Esophagus muscularis mucosa (tissue), 4 donors: ENCODE data around the gene TRIM15. TPM values are rescaled to one million over a fixed set of nuclear protein-coding genes. Genes with fewer than 3 reads are reported as not detected.

ENCODE experiments used
- DNase-seq: peaks from one replicate; pipeline ENCODE4 v3.0.0-alpha.2; 2017; ENCODE audit errors: extremely low spot score
- H3K27ac ChIP-seq, 4 donors: fragments of 200-600 bp; sonication (generic); replicated peaks in 1 of 4; 1 replicate in 3 of 4; 2 replicates in 1 of 4; pipeline ENCODE4 v1.5.1; 2016 to 2019; ENCODE audit warnings: mild to moderate bottlenecking in 1 of 4
- H3K27me3 ChIP-seq, 4 donors: fragments of 200-600 bp; sonication (generic); one replicate each; pipeline versions ENCODE4 v1.5.1 to v1.6.0; 2016 to 2019
- H3K36me3 ChIP-seq, 4 donors: fragments of 200-600 bp; sonication (generic); one replicate each; pipeline ENCODE4 v1.5.1; 2016 to 2019
- H3K4me1 ChIP-seq, 4 donors: fragments of 200-600 bp; sonication (generic); one replicate each; pipeline ENCODE4 v1.5.1; 2016 to 2019
- H3K4me3 ChIP-seq, 4 donors: fragments of 200-600 bp; sonication (generic); 1 replicate in 2 of 4; 2 replicates in 2 of 4; pipeline ENCODE4 v1.5.1; 2016 to 2019; ENCODE audit warnings: mild to moderate bottlenecking in 4 of 4, moderate library complexity in 1 of 4
- H3K9me3 ChIP-seq, 4 donors: fragments of 200-600 bp; sonication (generic); 1 replicate in 3 of 4; 2 replicates in 1 of 4; pipeline ENCODE4 v1.5.1; 2016 to 2019
- EP300 ChIP-seq: sonication (generic); formaldehyde crosslinking; IDR thresholded peaks from one replicate; pipeline ENCODE4 v1.6.1; 2017; ENCODE audit warnings: antibody characterized with exemption
- POLR2A ChIP-seq: fragments of 450-650 bp; IDR thresholded peaks from one replicate; pipeline ENCODE4 v1.6.1; 2017; ENCODE audit warnings: antibody characterized with exemption, moderate library complexity, mild to moderate bottlenecking, low read depth
- POLR2AphosphoS5 ChIP-seq, 2 donors: sonication (generic); formaldehyde crosslinking; IDR thresholded peaks; one replicate each; pipeline ENCODE4 v1.6.1; 2017; ENCODE audit warnings: antibody characterized with exemption in 2 of 2
- WGBS: methylation state at CpG from one replicate; pipeline ENCODE4 v1.1.5; 2018; 5-methylcytosine and 5-hydroxymethylcytosine counted together
- intact Hi-C: fragments of 100-400 bp; cut with DNase I; formaldehyde crosslinking; loops from one replicate; pipeline ENCODE4 v1.15.1; 2023
- total RNA-seq, 4 donors: library from RNA; depleted of rRNA; stranded (reverse); fragments of >200 nt; gene quantifications; one replicate each; pipeline versions ENCODE4 v1.1.0 to v1.2.1, GENCODE V29; 2016
- TF ChIP-seq, protein P1 (sequence below), 3 experiments: fragments of 200-600 bp in 2 of 3; fragments of 450-650 bp in 1 of 3; sonication (generic) in 2 of 3; IDR thresholded peaks; one replicate each; pipeline ENCODE4 v1.5.1; 2017 to 2019; ENCODE audit warnings: antibody characterized with exemption in 3 of 3, mild to moderate bottlenecking in 2 of 3, moderate library complexity in 1 of 3

TRIM15 gene
- total RNA-seq, 4 donors from 2014 or later: 0.42 TPM; not detected in 3

DNA sequence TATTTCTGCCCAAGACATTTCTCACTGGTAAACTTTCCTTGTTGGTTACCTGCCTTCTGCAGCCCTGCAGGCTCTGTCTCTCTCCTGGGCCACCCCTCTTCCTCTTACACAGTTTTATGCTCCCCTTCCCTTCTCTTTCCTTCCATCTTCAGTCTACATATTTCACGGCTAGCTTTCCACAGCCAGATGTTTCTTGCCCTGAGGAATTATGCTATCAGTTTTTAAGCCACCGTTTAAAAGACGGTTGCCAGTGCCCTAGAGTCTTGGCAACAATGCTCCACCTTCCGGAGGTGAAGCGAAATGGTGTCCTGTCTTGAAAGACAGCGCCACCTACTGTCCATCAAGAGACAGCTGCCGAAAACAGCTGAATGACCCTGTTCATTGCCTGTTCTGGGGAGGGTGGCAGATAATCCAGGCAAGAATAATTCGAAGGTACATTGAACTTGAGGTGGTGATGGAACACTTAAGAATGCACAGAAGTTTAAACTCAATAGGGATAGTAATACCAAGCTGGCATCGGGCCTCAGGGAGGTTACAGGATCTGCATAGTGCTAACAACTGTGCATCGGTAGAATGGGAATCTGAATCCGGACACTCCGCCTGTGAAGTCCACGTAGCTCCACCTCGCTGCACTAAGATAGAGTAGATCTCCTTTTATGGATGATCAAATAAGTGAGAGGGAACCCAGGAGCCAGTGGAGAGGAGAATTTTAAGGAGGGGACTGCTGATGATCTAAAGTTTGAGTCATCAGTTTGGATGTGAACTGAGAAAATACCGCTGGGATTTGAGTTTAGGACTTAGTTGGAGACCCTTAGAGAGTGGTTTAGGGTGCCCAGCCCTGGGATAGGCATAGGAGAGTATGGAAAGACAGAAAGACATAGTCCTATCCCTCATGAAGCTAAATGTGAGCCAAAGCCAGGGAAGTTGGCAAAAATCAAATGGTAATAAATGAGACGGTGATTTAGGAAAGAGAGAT lies 32.2 kb upstream of the TRIM15 start:
- TF ChIP-seq POLR2AphosphoS5 (IDR thresholded peaks at IDR 0.05) (peak in 1 of 2 donors; percentile 73), EP300 (no peak)
- TF ChIP-seq, protein P1, sequence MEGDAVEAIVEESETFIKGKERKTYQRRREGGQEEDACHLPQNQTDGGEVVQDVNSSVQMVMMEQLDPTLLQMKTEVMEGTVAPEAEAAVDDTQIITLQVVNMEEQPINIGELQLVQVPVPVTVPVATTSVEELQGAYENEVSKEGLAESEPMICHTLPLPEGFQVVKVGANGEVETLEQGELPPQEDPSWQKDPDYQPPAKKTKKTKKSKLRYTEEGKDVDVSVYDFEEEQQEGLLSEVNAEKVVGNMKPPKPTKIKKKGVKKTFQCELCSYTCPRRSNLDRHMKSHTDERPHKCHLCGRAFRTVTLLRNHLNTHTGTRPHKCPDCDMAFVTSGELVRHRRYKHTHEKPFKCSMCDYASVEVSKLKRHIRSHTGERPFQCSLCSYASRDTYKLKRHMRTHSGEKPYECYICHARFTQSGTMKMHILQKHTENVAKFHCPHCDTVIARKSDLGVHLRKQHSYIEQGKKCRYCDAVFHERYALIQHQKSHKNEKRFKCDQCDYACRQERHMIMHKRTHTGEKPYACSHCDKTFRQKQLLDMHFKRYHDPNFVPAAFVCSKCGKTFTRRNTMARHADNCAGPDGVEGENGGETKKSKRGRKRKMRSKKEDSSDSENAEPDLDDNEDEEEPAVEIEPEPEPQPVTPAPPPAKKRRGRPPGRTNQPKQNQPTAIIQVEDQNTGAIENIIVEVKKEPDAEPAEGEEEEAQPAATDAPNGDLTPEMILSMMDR (IDR thresholded peaks at IDR 0.05): peak; percentile 92 to 98 (median 93)
- Histone ChIP-seq H3K4me3 (no peak overlapping the region), H3K9me3 (no peaks in the 10 kb centered on the region), H3K4me1 (peaks cover 3 to 15% (median 13%) of the 10 kb centered on the region in 4 donors), H3K27ac (no peak overlapping the region), H3K27me3 (peaks cover 0 to 90% (median 44%) of the 10 kb centered on the region in 4 donors), H3K36me3 (no peaks in the 10 kb centered on the region)
- peak; percentile 90 for DNase-seq
- WGBS: 30% methylated on average over 16 of the region's 16 CpGs
- intact Hi-C loops: loop anchor here (1.0 kb wide), 1 partner anchor 28 kb away; no protein-coding TSS in a partner anchor

DNA sequence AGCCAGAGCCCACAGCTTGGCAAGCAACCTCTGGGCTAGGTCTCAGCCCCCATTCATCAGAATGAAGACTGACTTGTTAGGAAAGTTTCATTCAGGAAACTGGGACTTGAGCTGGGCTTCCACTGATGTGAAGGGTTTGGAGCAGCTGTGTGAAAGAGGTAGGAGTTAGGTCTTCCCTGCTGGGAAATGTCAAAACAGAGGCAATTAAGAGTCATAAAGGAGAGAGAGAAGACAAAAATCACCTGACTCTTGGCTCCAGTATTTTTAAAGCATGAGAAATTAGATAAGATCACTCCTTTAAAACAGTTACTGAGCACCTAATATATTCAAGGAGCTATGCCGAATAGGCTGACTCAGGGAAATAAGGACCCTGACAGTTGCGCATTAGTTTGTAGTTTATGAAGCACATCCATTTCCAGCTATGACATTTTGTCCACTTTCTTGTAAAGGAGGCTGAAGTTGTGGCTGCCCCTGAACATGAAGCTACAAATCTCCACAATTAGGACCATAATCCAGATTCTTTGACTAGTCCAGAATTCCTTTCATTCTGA lies 31.3 kb upstream of the TRIM15 start:
- intact Hi-C loops: loop anchor here (1.0 kb wide), 1 partner anchor 29 kb away; no protein-coding TSS in a partner anchor
- no peak overlapping the region for H3K27ac ChIP-seq
- peak; percentile 34 for DNase-seq
- no peak overlapping the region for H3K4me3 ChIP-seq
- H3K27me3 ChIP-seq: peaks cover 0 to 91% (median 44%) of the 10 kb centered on the region in 4 donors
- 68% methylated on average over 2 of the region's 2 CpGs for WGBS
- no peaks in the 10 kb centered on the region for H3K9me3 ChIP-seq
- peaks cover 3 to 15% (median 13%) of the 10 kb centered on the region in 4 donors for H3K4me1 ChIP-seq
- H3K36me3 ChIP-seq: no peaks in the 10 kb centered on the region
- TF ChIP-seq, protein P1 (IDR thresholded peaks at IDR 0.05): no peak
- TF ChIP-seq POLR2AphosphoS5 (IDR thresholded peaks at IDR 0.05): no peak
- TF ChIP-seq POLR2A: no peak
- no peak for TF ChIP-seq EP300

- Histone ChIP-seq H3K4me1 (peaks cover 0 to 3% (median 2%) of the 10 kb centered on the region in 4 donors), H3K9me3 (no peaks in the 10 kb centered on the region), H3K27me3 (peaks cover 0 to 65% (median 14%) of the 10 kb centered on the region in 4 donors), H3K27ac (no peak overlapping the region), H3K4me3 (no peak overlapping the region), H3K36me3 (no peaks in the 10 kb centered on the region)
- WGBS: 94% methylated on average over 2 of the region's 2 CpGs
- intact Hi-C loops: no loop called here
- no peak for DNase-seq
- TF ChIP-seq, protein P1 (IDR thresholded peaks at IDR 0.05): no peak
- TF ChIP-seq EP300: no peak
- no peak for TF ChIP-seq POLR2A
- TF ChIP-seq POLR2AphosphoS5 (IDR thresholded peaks at IDR 0.05): no peak
Measured at GRCh38 chr6:30135147-30135546, 28.2 kb upstream of the TRIM15 start.

- no peak for TF ChIP-seq POLR2AphosphoS5 (IDR thresholded peaks at IDR 0.05)
- TF ChIP-seq, protein P1 (IDR thresholded peaks at IDR 0.05): no peak
- TF ChIP-seq EP300: no peak
- no peak for TF ChIP-seq POLR2A
- Histone ChIP-seq H3K27ac (no peak within 1 kb of the TSS), H3K4me1 (peaks cover 0 to 3% (median 1%) of the 10 kb centered on the region in 4 donors), H3K9me3 (no peaks in the 10 kb centered on the region), H3K4me3 (no peak within 1 kb of the TSS), H3K36me3 (no peaks in the 10 kb centered on the region), H3K27me3 (peaks cover 0 to 65% (median 11%) of the 10 kb centered on the region in 4 donors)
- intact Hi-C loops: no loop called here
- WGBS: 78% methylated on average over 4 of the region's 4 CpGs
- peak; percentile 77 for DNase-seq
Measured at GRCh38 chr6:30135757-30136156, 27.6 kb upstream of the TRIM15 start, which contains the start of gene TRIM40. TRIM40 (plus strand) TSS chr6:30136140; CDS start chr6:30137037, 897 bp downstream.
